ENCODE data around the gene TMSB10. TPM values are rescaled to one million over a fixed set of nuclear protein-coding genes. Genes with fewer than 3 reads are reported as not detected.

Gene TMSB10
- total and polyA plus RNA-seq, 2 donors (not counting 1 experiment from before 2014, with no cell fraction given): 7,414 to 8,130 TPM

GRCh38 chr2:84861539-84861938, 43.9 kb upstream of the TMSB10 start:
- Histone ChIP-seq H3K27me3 (ENCODE audit: control insufficient read depth, insufficient read depth, low read length) (no peaks in the 10 kb centered on the region), H3K9me3 (ENCODE audit: control insufficient read depth, insufficient read depth, low read depth, low read length) (no peaks in the 10 kb centered on the region), H3K27ac (ENCODE audit: insufficient read depth, low read length) (no peak overlapping the region), H3K36me3 (ENCODE audit: control insufficient read depth, insufficient read depth, low read length) (no peaks in the 10 kb centered on the region), H4K20me1 (ENCODE audit: control insufficient read depth, extremely low read depth, insufficient read depth, low read length) (no peaks in the 10 kb centered on the region), H3K9ac (ENCODE audit: insufficient read depth, low read length) (no peak overlapping the region), H3K4me1 (ENCODE audit: control insufficient read depth, extremely low read depth, insufficient read depth, low read length) (no peaks in the 10 kb centered on the region), H3K4me3 (replicated peaks in 1 of 4; ENCODE audit: control extremely low read depth in 1 of 4, insufficient read depth in 1 of 4, low read depth in 3 of 4, low read length in 4 of 4) (no peak overlapping the region), H2AFZ (ENCODE audit: low read length) (no peak overlapping the region), H3K79me2 (ENCODE audit: control insufficient read depth, insufficient read depth, low read length) (no peaks in the 10 kb centered on the region), H3K4me2 (ENCODE audit: extremely low read depth, insufficient read depth, low read length) (no peak overlapping the region)
- DNase-seq (ENCODE audit: low read depth in 2 of 2): no peak
- TF ChIP-seq CTCF (conservative IDR thresholded peaks at IDR 0.05 in 1 of 2, IDR thresholded peaks at IDR 0.05 in 1 of 2; ENCODE audit: low read depth in 1 of 2, low read length in 2 of 2): no peak
- no peak for TF ChIP-seq EZH2 (IDR thresholded peaks at IDR 0.05; ENCODE audit: low read length, missing control alignments)

GRCh38 chr2:84862006-84862405, 43.5 kb upstream of the TMSB10 start:
- no peaks in the 10 kb centered on the region for H4K20me1 ChIP-seq (ENCODE audit: control insufficient read depth, extremely low read depth, insufficient read depth, low read length)
- no peak overlapping the region for H3K9ac ChIP-seq (ENCODE audit: insufficient read depth, low read length)
- no peak overlapping the region for H3K4me2 ChIP-seq (ENCODE audit: extremely low read depth, insufficient read depth, low read length)
- TF ChIP-seq CTCF (conservative IDR thresholded peaks at IDR 0.05 in 1 of 2, IDR thresholded peaks at IDR 0.05 in 1 of 2; ENCODE audit: low read depth in 1 of 2, low read length in 2 of 2) (no peak), EZH2 (IDR thresholded peaks at IDR 0.05; ENCODE audit: low read length, missing control alignments) (no peak)
- H3K27ac ChIP-seq (ENCODE audit: insufficient read depth, low read length): no peak overlapping the region
- H3K4me1 ChIP-seq (ENCODE audit: control insufficient read depth, extremely low read depth, insufficient read depth, low read length): no peaks in the 10 kb centered on the region
- H3K79me2 ChIP-seq (ENCODE audit: control insufficient read depth, insufficient read depth, low read length): no peaks in the 10 kb centered on the region
- H3K9me3 ChIP-seq (ENCODE audit: control insufficient read depth, insufficient read depth, low read depth, low read length): no peaks in the 10 kb centered on the region
- no peaks in the 10 kb centered on the region for H3K27me3 ChIP-seq (ENCODE audit: control insufficient read depth, insufficient read depth, low read length)
- no peak overlapping the region for H2AFZ ChIP-seq (ENCODE audit: low read length)
- DNase-seq (ENCODE audit: low read depth in 2 of 2): no peak
- H3K36me3 ChIP-seq (ENCODE audit: control insufficient read depth, insufficient read depth, low read length): no peaks in the 10 kb centered on the region
- no peak overlapping the region for H3K4me3 ChIP-seq (replicated peaks in 1 of 4; ENCODE audit: control extremely low read depth in 1 of 4, insufficient read depth in 1 of 4, low read depth in 3 of 4, low read length in 4 of 4)

GRCh38 chr2:84865181-84865783, 40.2 kb upstream of the TMSB10 start:
- Histone ChIP-seq H2AFZ (ENCODE audit: low read length) (no peak overlapping the region), H3K36me3 (ENCODE audit: control insufficient read depth, insufficient read depth, low read length) (no peaks in the 10 kb centered on the region), H3K4me3 (replicated peaks in 1 of 4; ENCODE audit: control extremely low read depth in 1 of 4, insufficient read depth in 1 of 4, low read depth in 3 of 4, low read length in 4 of 4) (no peak overlapping the region), H3K9ac (ENCODE audit: insufficient read depth, low read length) (no peak overlapping the region), H3K9me3 (ENCODE audit: control insufficient read depth, insufficient read depth, low read depth, low read length) (no peaks in the 10 kb centered on the region), H3K79me2 (ENCODE audit: control insufficient read depth, insufficient read depth, low read length) (no peaks in the 10 kb centered on the region), H4K20me1 (ENCODE audit: control insufficient read depth, extremely low read depth, insufficient read depth, low read length) (no peaks in the 10 kb centered on the region), H3K27ac (ENCODE audit: insufficient read depth, low read length) (no peak overlapping the region), H3K4me2 (ENCODE audit: extremely low read depth, insufficient read depth, low read length) (no peak overlapping the region), H3K4me1 (ENCODE audit: control insufficient read depth, extremely low read depth, insufficient read depth, low read length) (no peaks in the 10 kb centered on the region), H3K27me3 (ENCODE audit: control insufficient read depth, insufficient read depth, low read length) (no peaks in the 10 kb centered on the region)
- TF ChIP-seq CTCF (conservative IDR thresholded peaks at IDR 0.05 in 1 of 2, IDR thresholded peaks at IDR 0.05 in 1 of 2; ENCODE audit: low read depth in 1 of 2, low read length in 2 of 2) (peak in 1 of 2 donors; percentile 14), EZH2 (IDR thresholded peaks at IDR 0.05; ENCODE audit: low read length, missing control alignments) (no peak)
- DNase-seq (ENCODE audit: low read depth in 2 of 2): peak; percentile 26 to 58
